ENCODE measurements around the gene PLPPR3.

PLPPR3 gene

DNA sequence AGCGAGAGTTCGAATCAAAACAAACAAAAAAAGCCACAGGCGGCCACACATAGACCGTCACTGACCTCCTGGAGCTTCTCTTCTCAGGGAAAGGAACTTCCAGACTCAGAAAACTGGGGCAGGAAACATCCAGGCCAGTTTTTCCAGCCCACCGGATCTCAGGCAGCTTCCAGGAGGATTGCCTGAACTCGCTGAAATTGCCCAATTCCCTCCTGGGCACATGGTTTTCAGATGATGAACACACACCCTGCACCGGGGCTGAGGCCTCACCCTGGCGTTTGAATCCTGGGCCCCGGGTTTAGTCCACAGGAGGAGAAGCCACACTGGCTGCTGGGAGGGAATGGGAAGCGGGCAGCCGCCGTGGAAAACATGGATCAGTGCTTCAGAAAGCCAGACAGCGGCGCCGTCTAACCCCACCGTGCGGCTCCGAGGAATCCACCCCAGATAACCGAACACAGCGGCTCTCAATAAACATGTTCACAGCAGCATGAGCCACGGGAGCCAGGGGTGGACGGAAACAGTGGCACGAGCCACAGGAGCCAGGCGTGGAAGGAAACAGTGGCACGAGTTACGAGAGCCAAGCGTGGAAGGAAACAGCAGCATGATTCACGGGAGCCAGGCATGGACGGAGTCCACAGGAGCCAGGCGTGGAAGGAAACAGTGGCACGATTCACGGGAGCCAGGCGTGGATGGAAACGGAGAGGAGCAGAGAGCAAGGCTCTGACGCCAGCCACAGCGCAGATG lies 42.7 kb downstream of the PLPPR3 start:
- no peak for DNase-seq

DNA sequence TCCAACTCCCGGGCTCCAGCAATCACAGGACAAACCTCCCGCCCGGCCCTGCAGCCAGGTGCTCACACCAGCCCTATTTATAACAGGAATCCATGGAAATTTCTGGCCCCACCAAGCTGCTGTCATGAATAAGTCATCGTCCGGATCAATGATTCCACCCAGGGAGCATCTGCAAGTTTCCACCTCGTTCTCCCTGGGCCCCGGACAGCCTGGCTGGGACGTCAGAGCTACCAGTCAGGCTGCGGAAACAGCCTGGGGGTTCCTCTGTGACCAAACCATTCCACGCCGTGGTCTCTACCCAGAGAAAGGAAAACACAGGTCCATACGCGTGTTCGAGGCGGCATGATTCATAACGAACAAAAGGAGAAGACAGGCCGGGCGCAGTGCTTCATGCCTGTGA lies 45.2 kb downstream of the PLPPR3 start:
- no peak for DNase-seq

- DNase-seq: no peak
Observed at GRCh38 chr19:772730-773436, 48.9 kb downstream of the PLPPR3 start.

GRCh38 chr19:772063-772462 lies 49.7 kb downstream of the PLPPR3 start:
- no peak for DNase-seq

DNA sequence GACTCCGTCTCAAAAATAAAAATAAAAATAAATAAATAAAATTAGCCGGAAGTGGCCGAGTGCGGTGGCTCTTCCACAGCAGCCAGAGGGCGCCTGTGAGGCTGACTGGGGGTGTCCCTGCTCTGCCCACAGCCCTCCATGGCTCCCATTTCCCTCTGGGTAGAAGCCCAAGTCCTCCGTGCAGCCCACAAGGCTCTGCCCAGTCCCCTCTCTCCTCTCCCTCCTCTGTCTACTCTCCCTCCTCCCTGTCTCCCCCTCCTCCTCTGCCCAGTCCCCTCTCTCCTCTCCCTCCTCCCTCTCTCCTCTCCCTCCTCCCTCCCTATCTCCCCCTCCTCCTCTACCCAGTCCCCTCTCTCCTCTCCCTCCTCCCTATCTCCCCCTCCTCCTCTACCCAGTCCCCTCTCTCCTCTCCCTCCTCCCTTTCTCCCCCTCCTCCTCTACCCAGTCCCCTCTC lies 50.4 kb downstream of the PLPPR3 start:
- no peak for DNase-seq

DNA sequence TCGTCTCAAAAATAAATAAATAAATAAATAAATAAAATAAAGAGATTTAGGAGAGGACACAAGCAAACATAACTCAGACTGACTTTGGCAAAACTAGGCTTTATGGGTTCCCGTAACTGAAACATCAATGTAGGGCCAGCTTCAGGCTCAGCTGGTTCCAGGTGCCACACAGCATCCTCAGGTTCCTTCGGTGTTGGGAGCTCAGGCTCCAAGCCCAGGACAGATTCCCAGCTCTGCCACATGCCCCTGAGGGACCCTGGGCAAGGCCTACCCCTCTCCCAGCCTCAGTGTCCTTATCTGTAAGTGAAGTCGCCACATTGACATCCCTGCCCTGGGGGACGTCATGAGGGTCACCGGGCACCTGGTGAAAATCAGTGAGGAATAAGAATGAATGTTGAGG lies 52.1 kb downstream of the PLPPR3 start:
- DNase-seq: no peak

DNA sequence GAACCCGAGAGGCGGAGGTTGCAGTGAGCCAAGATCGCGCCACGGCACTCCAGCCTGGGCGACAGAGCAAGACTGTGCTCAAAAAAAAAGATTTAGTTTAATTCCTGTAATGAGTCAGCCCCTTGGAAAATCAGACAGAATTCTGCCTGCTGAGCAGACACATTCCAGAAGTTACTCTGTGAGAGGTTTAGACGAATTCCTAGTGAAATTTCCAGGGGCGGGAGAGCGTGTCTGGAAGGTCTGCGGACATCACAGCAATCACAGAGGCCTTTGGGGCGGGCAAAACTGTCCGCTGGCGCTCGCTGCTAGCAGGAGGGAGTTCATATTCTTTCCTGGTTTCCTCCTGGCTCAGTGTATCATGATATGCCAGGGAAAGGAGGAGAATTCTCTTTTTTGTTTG lies 53.3 kb downstream of the PLPPR3 start:
- DNase-seq: no peak

- DNase-seq: no peak
Observed at GRCh38 chr19:765179-765738, 56.5 kb downstream of the PLPPR3 start.

DNA sequence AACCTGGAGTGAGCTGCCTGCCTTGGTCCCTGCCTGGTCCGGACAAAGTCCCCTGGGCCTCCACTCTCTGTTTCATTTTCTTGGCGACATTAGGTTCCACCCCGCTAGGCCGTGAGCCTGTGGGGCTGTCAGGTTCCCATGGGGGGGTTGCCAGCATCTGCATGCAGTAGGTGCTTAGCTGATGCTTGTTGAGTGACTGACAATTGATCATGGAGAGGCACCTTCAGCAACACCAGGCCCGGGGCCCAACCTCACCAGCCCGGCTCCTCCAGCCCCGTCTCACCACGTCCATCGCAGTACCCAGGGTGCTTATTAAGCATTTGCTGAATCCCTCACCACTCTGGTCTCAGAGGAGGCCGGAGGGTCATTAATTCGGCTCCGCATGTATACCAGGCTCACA lies 57.5 kb downstream of the PLPPR3 start:
- no peak for DNase-seq

DNA sequence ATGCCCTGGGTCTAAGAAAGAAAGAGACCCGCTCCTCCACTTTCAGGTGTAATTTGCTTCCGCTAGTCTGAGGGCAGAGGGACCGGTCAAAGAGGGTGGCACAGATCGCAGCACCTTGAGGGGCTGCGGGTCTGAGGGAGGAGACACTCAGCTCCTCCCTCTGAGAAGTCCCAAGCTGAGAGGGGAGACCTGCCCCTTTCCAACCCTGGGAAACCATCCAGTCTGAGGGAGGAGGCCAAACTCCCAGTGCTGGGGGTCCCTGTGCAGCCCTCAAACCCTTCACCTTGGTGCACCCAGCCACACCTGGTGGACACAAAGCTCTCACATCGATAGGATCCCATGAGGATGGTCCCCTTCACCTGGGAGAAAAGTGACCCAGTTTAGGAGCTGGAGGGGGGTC lies 57.9 kb downstream of the PLPPR3 start:
- no peak for DNase-seq

DNA sequence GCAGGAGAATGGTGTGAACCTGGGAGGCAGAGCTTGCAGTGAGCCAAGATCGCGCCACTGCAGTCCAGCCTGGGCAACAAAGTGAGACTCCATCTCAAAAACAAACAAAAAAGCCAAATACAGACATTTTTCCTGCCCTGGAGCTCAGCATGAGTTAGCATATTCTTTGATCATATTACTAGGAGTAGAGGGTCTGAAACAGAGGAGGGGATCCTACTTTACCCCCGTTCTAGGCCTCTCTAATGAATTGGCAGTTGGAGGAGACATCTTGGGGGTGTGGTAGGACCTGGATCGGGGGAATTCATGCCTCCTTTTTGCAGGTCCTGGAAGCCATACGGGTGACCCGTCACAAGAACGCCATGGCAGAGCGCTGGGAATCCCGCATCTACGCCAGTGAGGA lies 58.6 kb downstream of the PLPPR3 start:
- DNase-seq: no peak
